Hindlimb muscle (tissue), 1 donor: ENCODE results near the gene OR4F15. TPM values are rescaled to one million over a fixed set of nuclear protein-coding genes. Genes with fewer than 3 reads are reported as not detected.
"Not testable (repeated sequence)": the region's sequence is repeated elsewhere in the genome, so short reads cannot be mapped to it uniquely, and the experiment has no call there.

Experiments
- DNase-seq: peaks from one replicate; pipeline ENCODE4 v3.0.0-alpha.2; 2013
- polyA plus RNA-seq: library from polyadenylated mRNA; unstranded; fragments of 120-200 nt; gene quantifications from one replicate; pipeline ENCODE4 v1.2.1, GENCODE V29; 2013; ENCODE audit not compliant: insufficient read length

Gene OR4F15
- not detected for polyA plus RNA-seq

- DNase-seq: no peak
These were observed at the start of gene OR4F15 for GRCh38 chr15:101811902-101812301. OR4F15 (plus strand) TSS chr15:101812202; CDS start chr15:101818187, 5,985 bp downstream.

- DNase-seq: not testable (repeated sequence)
These were observed 47.2 kb upstream of the OR4F15 start for GRCh38 chr15:101764669-101765339.

GRCh38 chr15:101765340-101765671 is 46.7 kb upstream of the OR4F15 start:
- DNase-seq: not testable (repeated sequence)

GRCh38 chr15:101765772-101766456 is 46.1 kb upstream of the OR4F15 start:
- no peak for DNase-seq

- not testable (repeated sequence) for DNase-seq
These were observed 44.8 kb upstream of the OR4F15 start for GRCh38 chr15:101767083-101767640.

GRCh38 chr15:101772921-101773320 is 39.1 kb upstream of the OR4F15 start:
- DNase-seq: no peak

GRCh38 chr15:101773496-101774100 is 38.4 kb upstream of the OR4F15 start:
- no peak for DNase-seq

GRCh38 chr15:101775136-101775535 is 36.9 kb upstream of the OR4F15 start:
- DNase-seq: no peak

GRCh38 chr15:101778576-101778975 is 33.4 kb upstream of the OR4F15 start:
- not testable (repeated sequence) for DNase-seq

- DNase-seq: not testable (repeated sequence)
These were observed 31.8 kb upstream of the OR4F15 start for GRCh38 chr15:101780225-101780624.

GRCh38 chr15:101781928-101782327 is 30.1 kb upstream of the OR4F15 start:
- DNase-seq: no peak

- no peak for DNase-seq
These were observed 27.4 kb upstream of the OR4F15 start for GRCh38 chr15:101784644-101785043.

- DNase-seq: not testable (repeated sequence)
These were observed 25.6 kb upstream of the OR4F15 start for GRCh38 chr15:101786422-101786821.

GRCh38 chr15:101788001-101788400 is 24.0 kb upstream of the OR4F15 start:
- not testable (repeated sequence) for DNase-seq

- not testable (repeated sequence) for DNase-seq
These were observed 23.3 kb upstream of the OR4F15 start for GRCh38 chr15:101788503-101789269.

GRCh38 chr15:101790748-101791147 is 21.3 kb upstream of the OR4F15 start:
- not testable (repeated sequence) for DNase-seq

- not testable (repeated sequence) for DNase-seq
These were observed 18.0 kb upstream of the OR4F15 start for GRCh38 chr15:101793981-101794380.

- no peak for DNase-seq
These were observed 16.5 kb upstream of the OR4F15 start for GRCh38 chr15:101795455-101795854.

- no peak for DNase-seq
These were observed 12.3 kb upstream of the OR4F15 start for GRCh38 chr15:101799665-101800064.

GRCh38 chr15:101801048-101801447 is 11.0 kb upstream of the OR4F15 start:
- DNase-seq: no peak

- no peak for DNase-seq
These were observed 8.8 kb upstream of the OR4F15 start, which contains the start of gene OR4F6 for GRCh38 chr15:101803209-101803608. OR4F6 (plus strand) TSS chr15:101803509; CDS start chr15:101805720, 2,211 bp downstream.

- no peak for DNase-seq
These were observed 8.3 kb upstream of the OR4F15 start for GRCh38 chr15:101803676-101804075.
